ENCODE data around the gene POU2AF2. TPM values are rescaled to one million over a fixed set of nuclear protein-coding genes. Genes with fewer than 3 reads are reported as not detected.

The POU2AF2 gene
- total and polyA plus RNA-seq, 4 donors = not detected

DNA sequence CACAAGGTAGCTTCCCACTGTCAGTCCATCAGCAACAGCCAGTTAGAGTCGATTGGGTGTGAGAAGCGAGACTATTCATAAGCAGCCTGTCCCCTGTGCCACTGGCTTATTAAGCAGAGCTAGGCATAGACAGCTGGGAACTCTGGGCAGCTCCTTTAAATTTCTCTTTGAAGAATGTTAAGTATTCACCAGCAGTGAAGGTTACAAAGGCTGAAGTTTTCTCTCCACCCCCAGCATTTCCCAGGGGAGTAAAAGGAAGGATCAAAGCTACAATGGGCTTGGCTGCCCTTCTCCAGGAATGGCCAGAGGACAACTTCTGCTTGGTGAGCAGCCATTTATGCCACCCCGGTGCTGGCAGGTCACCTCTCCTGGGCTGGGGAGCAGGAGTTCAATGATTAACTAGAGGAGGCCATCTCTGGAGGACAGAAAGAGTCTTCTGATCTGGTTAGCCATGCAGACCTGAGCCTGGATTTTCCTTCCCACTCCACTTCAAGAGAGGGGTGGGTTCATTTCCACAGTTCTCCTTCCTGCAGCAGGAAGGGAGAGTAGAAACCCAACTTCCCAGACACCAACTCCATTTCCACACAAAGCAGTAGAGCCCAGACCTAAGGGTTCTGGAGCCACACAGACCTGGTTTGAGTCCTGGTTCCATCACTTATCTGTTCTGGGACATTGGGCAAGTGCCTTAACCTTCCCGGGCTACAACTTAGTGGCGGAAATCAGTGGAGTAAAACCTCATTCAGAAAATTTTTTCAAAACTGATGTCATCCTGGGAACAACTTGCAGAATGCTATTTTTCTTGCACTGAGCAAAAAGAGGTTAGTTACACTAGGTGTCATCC, 75.4 kb downstream of the POU2AF2 start:
- Histone ChIP-seq H3K27me3 (ENCODE audit: control insufficient read depth in 4 of 4, insufficient read depth in 4 of 4, low read length in 3 of 4) (no peaks in the 10 kb centered on the region), H3K4me3 (ENCODE audit: low read depth in 1 of 3, low read length in 3 of 3) (no peak overlapping the region), H3K27ac (ENCODE audit: low read depth in 1 of 2, low read length in 2 of 2) (no peak overlapping the region), H3K9me3 (ENCODE audit: control insufficient read depth in 4 of 4, low read length in 3 of 4) (no peaks in the 10 kb centered on the region), H3K4me1 (ENCODE audit: control insufficient read depth in 4 of 4, insufficient read depth in 4 of 4, low read length in 3 of 4) (peaks cover 0 to 13% (median 5%) of the 10 kb centered on the region in 4 donors), H3K36me3 (ENCODE audit: control insufficient read depth in 4 of 4, insufficient read depth in 3 of 4, low read depth in 1 of 4, low read length in 3 of 4) (no peaks in the 10 kb centered on the region), H3K9ac (ENCODE audit: low read depth in 1 of 2, low read length in 2 of 2) (no peak overlapping the region)
- TF ChIP-seq RXRA (IDR thresholded peaks at IDR 0.05) = peak; percentile 55 to 62
- TF ChIP-seq YY1 (IDR thresholded peaks at IDR 0.05) = peak; percentile 94
- TF ChIP-seq EGR1 (IDR thresholded peaks at IDR 0.05; ENCODE audit: low read depth in 2 of 2) = no peak
- TF ChIP-seq GABPA (IDR thresholded peaks at IDR 0.05 in 1 of 2, conservative IDR thresholded peaks at IDR 0.05 in 1 of 2) = peak in 1 of 2 donors; percentile 28
- TF ChIP-seq, protein P1, sequence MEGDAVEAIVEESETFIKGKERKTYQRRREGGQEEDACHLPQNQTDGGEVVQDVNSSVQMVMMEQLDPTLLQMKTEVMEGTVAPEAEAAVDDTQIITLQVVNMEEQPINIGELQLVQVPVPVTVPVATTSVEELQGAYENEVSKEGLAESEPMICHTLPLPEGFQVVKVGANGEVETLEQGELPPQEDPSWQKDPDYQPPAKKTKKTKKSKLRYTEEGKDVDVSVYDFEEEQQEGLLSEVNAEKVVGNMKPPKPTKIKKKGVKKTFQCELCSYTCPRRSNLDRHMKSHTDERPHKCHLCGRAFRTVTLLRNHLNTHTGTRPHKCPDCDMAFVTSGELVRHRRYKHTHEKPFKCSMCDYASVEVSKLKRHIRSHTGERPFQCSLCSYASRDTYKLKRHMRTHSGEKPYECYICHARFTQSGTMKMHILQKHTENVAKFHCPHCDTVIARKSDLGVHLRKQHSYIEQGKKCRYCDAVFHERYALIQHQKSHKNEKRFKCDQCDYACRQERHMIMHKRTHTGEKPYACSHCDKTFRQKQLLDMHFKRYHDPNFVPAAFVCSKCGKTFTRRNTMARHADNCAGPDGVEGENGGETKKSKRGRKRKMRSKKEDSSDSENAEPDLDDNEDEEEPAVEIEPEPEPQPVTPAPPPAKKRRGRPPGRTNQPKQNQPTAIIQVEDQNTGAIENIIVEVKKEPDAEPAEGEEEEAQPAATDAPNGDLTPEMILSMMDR (IDR thresholded peaks at IDR 0.05; ENCODE audit: low read depth, low read length, missing input control) = no peak
- TF ChIP-seq HNF4A (conservative IDR thresholded peaks at IDR 0.05) = peak; percentile 54 to 65
- peak in 1 of 2 donors; percentile 31 for TF ChIP-seq RAD21 (IDR thresholded peaks at IDR 0.05)
- TF ChIP-seq SP1 (IDR thresholded peaks at IDR 0.05) = peak; percentile 52
- peak; percentile 15 for TF ChIP-seq NR2F2 (IDR thresholded peaks at IDR 0.05)
- DNase-seq (ENCODE audit: low spot score) = no peak
- WGBS = 66% methylated on average over 5 of the region's 5 CpGs

DNA sequence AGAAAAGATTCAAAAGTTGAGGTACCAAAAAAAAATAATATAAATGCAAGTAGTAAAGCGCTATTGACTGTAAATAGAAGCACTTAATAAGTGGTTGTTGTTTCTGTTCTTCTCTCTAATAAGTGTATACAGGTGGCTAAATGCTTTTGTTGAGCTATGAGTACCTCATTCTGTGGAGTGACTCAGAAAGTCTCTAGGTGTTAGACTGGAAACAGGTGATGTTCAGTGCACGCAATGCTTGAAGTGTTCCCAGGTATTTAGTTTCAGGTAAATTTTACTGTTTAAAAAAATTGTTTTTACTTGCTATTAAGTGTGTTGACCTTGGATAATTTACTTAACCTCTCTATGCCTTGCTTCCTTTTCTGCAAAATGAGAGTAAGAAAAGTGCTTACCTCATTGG, 77.0 kb downstream of the POU2AF2 start:
- Histone ChIP-seq H3K4me3 (ENCODE audit: low read depth in 1 of 3, low read length in 3 of 3) (no peak overlapping the region), H3K9me3 (ENCODE audit: control insufficient read depth in 4 of 4, low read length in 3 of 4) (no peaks in the 10 kb centered on the region), H3K36me3 (ENCODE audit: control insufficient read depth in 4 of 4, insufficient read depth in 3 of 4, low read depth in 1 of 4, low read length in 3 of 4) (no peaks in the 10 kb centered on the region), H3K9ac (ENCODE audit: low read depth in 1 of 2, low read length in 2 of 2) (no peak overlapping the region), H3K4me1 (ENCODE audit: control insufficient read depth in 4 of 4, insufficient read depth in 4 of 4, low read length in 3 of 4) (peaks cover 0 to 13% (median 5%) of the 10 kb centered on the region in 4 donors), H3K27me3 (ENCODE audit: control insufficient read depth in 4 of 4, insufficient read depth in 4 of 4, low read length in 3 of 4) (no peaks in the 10 kb centered on the region), H3K27ac (ENCODE audit: low read depth in 1 of 2, low read length in 2 of 2) (no peak overlapping the region)
- DNase-seq (ENCODE audit: low spot score) = no peak
- TF ChIP-seq HNF4A (conservative IDR thresholded peaks at IDR 0.05) (no peak), RAD21 (IDR thresholded peaks at IDR 0.05) (no peak), TAF1 (conservative IDR thresholded peaks at IDR 0.05) (no peak), SP1 (IDR thresholded peaks at IDR 0.05) (no peak), RXRA (IDR thresholded peaks at IDR 0.05) (no peak), JUND (IDR thresholded peaks at IDR 0.05) (no peak), YY1 (IDR thresholded peaks at IDR 0.05) (no peak), HNF4G (IDR thresholded peaks at IDR 0.05) (no peak), EGR1 (IDR thresholded peaks at IDR 0.05; ENCODE audit: low read depth in 2 of 2) (no peak)
- TF ChIP-seq, protein P2, sequence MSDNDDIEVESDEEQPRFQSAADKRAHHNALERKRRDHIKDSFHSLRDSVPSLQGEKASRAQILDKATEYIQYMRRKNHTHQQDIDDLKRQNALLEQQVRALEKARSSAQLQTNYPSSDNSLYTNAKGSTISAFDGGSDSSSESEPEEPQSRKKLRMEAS (IDR thresholded peaks at IDR 0.05) = no peak
- TF ChIP-seq, protein P3, sequence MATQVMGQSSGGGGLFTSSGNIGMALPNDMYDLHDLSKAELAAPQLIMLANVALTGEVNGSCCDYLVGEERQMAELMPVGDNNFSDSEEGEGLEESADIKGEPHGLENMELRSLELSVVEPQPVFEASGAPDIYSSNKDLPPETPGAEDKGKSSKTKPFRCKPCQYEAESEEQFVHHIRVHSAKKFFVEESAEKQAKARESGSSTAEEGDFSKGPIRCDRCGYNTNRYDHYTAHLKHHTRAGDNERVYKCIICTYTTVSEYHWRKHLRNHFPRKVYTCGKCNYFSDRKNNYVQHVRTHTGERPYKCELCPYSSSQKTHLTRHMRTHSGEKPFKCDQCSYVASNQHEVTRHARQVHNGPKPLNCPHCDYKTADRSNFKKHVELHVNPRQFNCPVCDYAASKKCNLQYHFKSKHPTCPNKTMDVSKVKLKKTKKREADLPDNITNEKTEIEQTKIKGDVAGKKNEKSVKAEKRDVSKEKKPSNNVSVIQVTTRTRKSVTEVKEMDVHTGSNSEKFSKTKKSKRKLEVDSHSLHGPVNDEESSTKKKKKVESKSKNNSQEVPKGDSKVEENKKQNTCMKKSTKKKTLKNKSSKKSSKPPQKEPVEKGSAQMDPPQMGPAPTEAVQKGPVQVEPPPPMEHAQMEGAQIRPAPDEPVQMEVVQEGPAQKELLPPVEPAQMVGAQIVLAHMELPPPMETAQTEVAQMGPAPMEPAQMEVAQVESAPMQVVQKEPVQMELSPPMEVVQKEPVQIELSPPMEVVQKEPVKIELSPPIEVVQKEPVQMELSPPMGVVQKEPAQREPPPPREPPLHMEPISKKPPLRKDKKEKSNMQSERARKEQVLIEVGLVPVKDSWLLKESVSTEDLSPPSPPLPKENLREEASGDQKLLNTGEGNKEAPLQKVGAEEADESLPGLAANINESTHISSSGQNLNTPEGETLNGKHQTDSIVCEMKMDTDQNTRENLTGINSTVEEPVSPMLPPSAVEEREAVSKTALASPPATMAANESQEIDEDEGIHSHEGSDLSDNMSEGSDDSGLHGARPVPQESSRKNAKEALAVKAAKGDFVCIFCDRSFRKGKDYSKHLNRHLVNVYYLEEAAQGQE (IDR thresholded peaks at IDR 0.05) = no peak
- TF ChIP-seq, protein P4, sequence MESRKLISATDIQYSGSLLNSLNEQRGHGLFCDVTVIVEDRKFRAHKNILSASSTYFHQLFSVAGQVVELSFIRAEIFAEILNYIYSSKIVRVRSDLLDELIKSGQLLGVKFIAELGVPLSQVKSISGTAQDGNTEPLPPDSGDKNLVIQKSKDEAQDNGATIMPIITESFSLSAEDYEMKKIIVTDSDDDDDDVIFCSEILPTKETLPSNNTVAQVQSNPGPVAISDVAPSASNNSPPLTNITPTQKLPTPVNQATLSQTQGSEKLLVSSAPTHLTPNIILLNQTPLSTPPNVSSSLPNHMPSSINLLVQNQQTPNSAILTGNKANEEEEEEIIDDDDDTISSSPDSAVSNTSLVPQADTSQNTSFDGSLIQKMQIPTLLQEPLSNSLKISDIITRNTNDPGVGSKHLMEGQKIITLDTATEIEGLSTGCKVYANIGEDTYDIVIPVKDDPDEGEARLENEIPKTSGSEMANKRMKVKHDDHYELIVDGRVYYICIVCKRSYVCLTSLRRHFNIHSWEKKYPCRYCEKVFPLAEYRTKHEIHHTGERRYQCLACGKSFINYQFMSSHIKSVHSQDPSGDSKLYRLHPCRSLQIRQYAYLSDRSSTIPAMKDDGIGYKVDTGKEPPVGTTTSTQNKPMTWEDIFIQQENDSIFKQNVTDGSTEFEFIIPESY (IDR thresholded peaks at IDR 0.05) = no peak
- TF ChIP-seq, protein P5, sequence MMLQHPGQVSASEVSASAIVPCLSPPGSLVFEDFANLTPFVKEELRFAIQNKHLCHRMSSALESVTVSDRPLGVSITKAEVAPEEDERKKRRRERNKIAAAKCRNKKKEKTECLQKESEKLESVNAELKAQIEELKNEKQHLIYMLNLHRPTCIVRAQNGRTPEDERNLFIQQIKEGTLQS (IDR thresholded peaks at IDR 0.05) = no peak
- WGBS = 98% methylated on average over 2 of the region's 2 CpGs
